ENCODE data around the gene SCARF1.
"Not testable (repeated sequence)": the region's sequence is repeated elsewhere in the genome, so short reads cannot be mapped to it uniquely, and the experiment has no call there.

The SCARF1 gene

DNA sequence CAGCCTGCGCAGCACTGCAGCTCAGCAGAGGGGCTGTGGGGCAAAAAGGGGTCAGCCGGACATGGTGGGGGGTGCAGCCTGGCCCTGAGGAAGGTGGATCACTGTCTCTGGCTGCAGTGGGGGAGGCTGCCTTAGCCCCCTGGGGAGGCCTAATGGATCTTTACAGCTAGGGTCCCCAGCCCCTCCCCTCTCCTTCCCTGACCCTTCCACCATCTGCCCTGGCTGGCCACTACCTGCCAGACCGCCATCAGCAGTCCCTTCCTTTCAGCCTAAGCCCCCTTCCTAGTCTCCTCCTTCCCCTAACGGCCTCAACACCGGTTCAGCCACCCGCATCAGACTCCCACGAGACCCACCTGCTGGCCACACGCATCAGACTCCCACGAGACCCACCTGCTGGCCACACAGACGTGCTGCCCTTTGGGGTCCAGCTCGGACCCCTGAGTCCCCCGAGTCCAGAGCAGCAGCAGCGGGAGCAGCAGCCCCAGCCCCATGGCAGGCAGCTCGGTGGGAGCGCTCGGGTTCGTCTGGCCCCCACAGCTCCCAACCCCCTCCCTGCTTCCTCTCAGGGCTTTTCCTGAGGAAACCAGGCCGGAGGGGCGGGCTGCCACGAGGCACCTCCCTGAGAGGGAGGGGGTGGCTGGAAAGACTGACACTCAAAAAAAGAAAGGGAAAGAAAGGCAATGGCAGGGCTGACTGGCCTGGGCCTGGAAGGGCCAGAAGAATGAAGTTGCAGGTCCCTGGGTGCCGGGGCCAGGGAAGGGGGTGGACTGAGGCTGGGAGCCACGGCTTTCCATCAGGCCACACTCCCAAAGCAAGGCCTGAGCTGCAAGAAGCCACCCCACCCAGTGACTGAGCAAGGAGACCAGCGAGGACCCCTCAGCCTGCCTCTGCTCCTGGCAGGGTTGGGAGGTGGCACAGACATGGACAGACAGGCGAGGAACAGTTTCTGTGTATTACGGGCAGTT is at the start of gene SCARF1:
SCARF1 (minus strand) TSS at position 526 of the 965 bp plus-strand sequence; CDS start at position 491, 35 bp downstream.
- TF ChIP-seq POLR2A (IDR thresholded peaks at IDR 0.05; ENCODE audit: low read length) (no peak), GATA1 (IDR thresholded peaks at IDR 0.05; ENCODE audit: low read depth, low read length) (no peak)
- DNase-seq = no peak

GRCh38 chr17:1693339-1693738 is 47.8 kb upstream of the SCARF1 start:
- no peak for DNase-seq
- TF ChIP-seq GATA1 (IDR thresholded peaks at IDR 0.05; ENCODE audit: low read depth, low read length) (no peak), POLR2A (IDR thresholded peaks at IDR 0.05; ENCODE audit: low read length) (no peak)

- TF ChIP-seq GATA1 (IDR thresholded peaks at IDR 0.05; ENCODE audit: low read depth, low read length) (no peak), POLR2A (IDR thresholded peaks at IDR 0.05; ENCODE audit: low read length) (no peak)
Observed at GRCh38 chr17:1690544-1691221, 45.2 kb upstream of the SCARF1 start.

GRCh38 chr17:1688405-1688804 is 42.9 kb upstream of the SCARF1 start:
- not testable (repeated sequence) for DNase-seq

More at GRCh38 chr17:1690544-1691221, 45.2 kb upstream of the SCARF1 start:
- DNase-seq = no peak

GRCh38 chr17:1686086-1686485 is 40.6 kb upstream of the SCARF1 start:
- no peak for DNase-seq
- TF ChIP-seq POLR2A (IDR thresholded peaks at IDR 0.05; ENCODE audit: low read length) = no peak
- no peak for TF ChIP-seq GATA1 (IDR thresholded peaks at IDR 0.05; ENCODE audit: low read depth, low read length)

- DNase-seq = peak; percentile 98 to 99
- TF ChIP-seq POLR2A (IDR thresholded peaks at IDR 0.05; ENCODE audit: low read length) (peak; percentile 93), GATA1 (IDR thresholded peaks at IDR 0.05; ENCODE audit: low read depth, low read length) (no peak)
Observed at GRCh38 chr17:1684378-1685189, 39.1 kb upstream of the SCARF1 start, which contains the start of gene PRPF8. Gene PRPF8 (minus strand): TSS chr17:1684867. CDS start chr17:1684571, 296 bp downstream.

DNA sequence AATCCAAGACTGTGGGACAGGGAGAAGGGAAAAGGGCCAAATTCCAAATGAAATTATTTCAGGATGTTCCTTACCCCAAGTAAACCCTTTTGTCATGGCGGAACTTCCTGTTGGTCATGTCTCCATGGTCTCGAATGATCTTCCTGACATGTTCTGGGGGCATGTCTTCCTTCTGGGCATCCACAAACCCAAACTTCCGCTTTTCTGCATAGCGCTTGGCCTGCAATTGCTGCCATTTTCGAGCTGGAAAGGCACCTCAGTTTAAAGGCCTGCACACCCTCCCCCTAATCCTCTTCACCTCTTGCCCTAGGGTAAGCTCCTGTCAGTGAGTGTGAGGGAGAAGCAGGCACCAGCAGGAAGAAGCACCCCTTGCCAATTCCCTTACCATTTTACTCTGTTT is 37.9 kb upstream of the SCARF1 start:
- peak in 1 of 2 experiments; percentile 40 for DNase-seq
- TF ChIP-seq GATA1 (IDR thresholded peaks at IDR 0.05; ENCODE audit: low read depth, low read length) (no peak), POLR2A (IDR thresholded peaks at IDR 0.05; ENCODE audit: low read length) (no peak)

GRCh38 chr17:1676401-1676800 is 30.9 kb upstream of the SCARF1 start:
- no peak for DNase-seq
- no peak for TF ChIP-seq POLR2A (IDR thresholded peaks at IDR 0.05; ENCODE audit: low read length)
- TF ChIP-seq GATA1 (IDR thresholded peaks at IDR 0.05; ENCODE audit: low read depth, low read length) = no peak

GRCh38 chr17:1673041-1673785 is 27.7 kb upstream of the SCARF1 start:
- no peak for TF ChIP-seq POLR2A (IDR thresholded peaks at IDR 0.05; ENCODE audit: low read length)
- no peak for DNase-seq

- not testable (repeated sequence) for DNase-seq
Observed at GRCh38 chr17:1663934-1664333, 18.4 kb upstream of the SCARF1 start.

DNA sequence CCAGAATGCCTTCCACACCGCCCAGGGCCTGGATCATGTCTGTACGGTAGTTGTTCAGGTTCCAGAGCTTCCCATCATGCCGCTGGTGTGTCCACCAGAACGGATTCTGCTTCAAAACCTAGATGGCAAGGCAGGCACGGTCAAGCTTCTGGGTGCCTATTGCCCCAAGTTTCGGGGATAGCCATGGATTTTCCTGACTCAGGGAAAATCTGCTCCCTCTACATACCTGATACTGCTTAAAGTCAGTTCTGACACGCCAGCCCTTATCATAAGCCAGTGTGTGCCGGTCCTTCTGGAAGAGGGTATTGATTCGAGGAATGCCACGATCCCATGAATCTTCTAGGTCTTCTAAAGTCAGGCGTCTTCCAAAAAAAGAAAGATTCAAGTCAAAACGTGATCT is 15.5 kb upstream of the SCARF1 start:
- TF ChIP-seq POLR2A (IDR thresholded peaks at IDR 0.05; ENCODE audit: low read length) (no peak), GATA1 (IDR thresholded peaks at IDR 0.05; ENCODE audit: low read depth, low read length) (no peak)
- no peak for DNase-seq

DNA sequence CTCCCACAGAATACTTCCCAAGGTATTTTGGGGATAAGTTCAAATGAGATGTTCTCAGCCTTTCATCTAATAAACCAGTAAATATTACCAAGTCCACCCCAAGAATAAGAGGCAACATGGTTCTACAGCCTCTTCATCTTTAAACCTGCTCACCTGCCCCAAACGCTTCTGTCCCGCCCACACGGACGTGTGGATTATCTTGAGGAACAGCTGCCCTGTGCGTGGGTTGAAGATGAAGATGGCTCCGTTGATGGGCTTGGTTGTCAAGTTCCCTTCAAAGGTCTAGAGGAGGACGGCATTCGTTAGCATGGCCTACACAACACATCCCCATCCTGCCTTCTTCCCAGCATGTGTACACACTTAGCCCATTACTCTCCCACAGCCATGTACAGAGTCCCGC is 12.6 kb upstream of the SCARF1 start:
- TF ChIP-seq POLR2A (IDR thresholded peaks at IDR 0.05; ENCODE audit: low read length) = no peak
- TF ChIP-seq GATA1 (IDR thresholded peaks at IDR 0.05; ENCODE audit: low read depth, low read length) = no peak

DNA sequence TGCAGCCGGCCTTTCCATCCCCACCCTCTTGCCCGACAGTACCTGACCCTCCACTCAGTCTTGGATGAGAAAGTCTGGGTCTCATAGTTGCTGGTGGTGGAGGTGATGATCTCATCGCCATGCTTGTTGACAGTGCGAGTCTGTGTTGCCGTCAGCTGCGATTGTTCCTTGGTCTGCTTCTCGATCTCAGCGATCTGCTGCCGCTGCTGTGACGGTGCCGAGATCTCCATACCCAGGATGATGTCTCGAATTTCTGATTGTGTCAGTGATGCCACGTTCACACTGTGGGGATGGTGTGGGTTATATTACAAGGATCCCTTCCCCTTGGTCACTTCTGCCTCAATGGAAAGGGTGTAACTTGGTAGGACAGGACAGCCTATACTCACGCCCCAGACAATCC is 8.2 kb upstream of the SCARF1 start:
- no peak for TF ChIP-seq GATA1 (IDR thresholded peaks at IDR 0.05; ENCODE audit: low read depth, low read length)
- no peak for TF ChIP-seq POLR2A (IDR thresholded peaks at IDR 0.05; ENCODE audit: low read length)

More for the DNA sequence above, 12.6 kb upstream of the SCARF1 start:
- no peak for DNase-seq

GRCh38 chr17:1652794-1653193 is 7.3 kb upstream of the SCARF1 start:
- not testable (repeated sequence) for DNase-seq

More for the DNA sequence above, 8.2 kb upstream of the SCARF1 start:
- DNase-seq = no peak
